GM12892 (cell line): ENCODE measurements around the gene MIA3.

Experiments
- POLR2A ChIP-seq: IDR thresholded peaks from 2 replicates; pipeline ENCODE4 v1.6.1; 2011; ENCODE audit warnings: low read depth, low read length, control low read depth
- POLR2AphosphoS5 ChIP-seq: IDR thresholded peaks from 2 replicates; pipeline ENCODE4 v1.6.1; 2011; ENCODE audit warnings: low read depth, low read length, control low read depth
- TAF1 ChIP-seq: IDR thresholded peaks from 2 replicates; pipeline ENCODE4 v1.6.1; 2011; ENCODE audit warnings: low read depth, mild to moderate bottlenecking, control low read depth, low read length, borderline replicate concordance

DNA sequence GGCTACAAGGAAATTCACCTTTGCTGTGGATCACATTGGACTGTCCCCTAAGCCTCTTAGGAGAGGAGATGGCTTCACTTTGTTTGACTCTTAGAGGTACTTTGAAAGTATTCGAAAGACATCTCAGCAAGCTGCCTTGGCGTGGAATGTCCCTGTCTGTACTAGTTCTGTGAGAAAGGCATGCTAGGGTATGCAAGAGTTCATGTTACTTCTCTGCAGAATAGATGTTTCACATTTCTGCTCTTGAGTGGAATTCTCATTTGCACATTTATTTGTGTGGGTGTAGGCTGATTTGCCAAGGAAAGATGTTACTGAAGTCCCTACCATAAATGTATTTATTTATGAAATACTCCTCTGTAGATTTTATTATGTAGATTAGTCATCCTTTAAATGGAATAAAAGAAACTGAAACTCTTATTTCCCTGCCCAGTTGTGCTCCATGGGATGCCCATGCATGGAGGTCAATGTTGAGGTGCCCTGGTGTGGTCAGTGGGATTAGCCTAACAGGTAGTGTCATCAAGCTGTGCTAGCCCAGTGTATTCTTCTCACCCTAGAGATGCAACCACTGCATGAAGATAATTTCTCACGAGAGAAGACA, 13.8 kb downstream of the MIA3 start:
- TF ChIP-seq TAF1: no peak
- TF ChIP-seq POLR2AphosphoS5: no peak
- no peak for TF ChIP-seq POLR2A
